Measurements from ENCODE around the gene CDKAL1. TPM values are rescaled to one million over a fixed set of nuclear protein-coding genes. Genes with fewer than 3 reads are reported as not detected.

Gene CDKAL1
- total and polyA plus RNA-seq, 10 of the 15 experiments (the other 5 are each of a cell fraction or from before 2014, with no cell fraction given), result 10.7 to 26.9 (median 17.3) TPM

- TF ChIP-seq, protein P1, sequence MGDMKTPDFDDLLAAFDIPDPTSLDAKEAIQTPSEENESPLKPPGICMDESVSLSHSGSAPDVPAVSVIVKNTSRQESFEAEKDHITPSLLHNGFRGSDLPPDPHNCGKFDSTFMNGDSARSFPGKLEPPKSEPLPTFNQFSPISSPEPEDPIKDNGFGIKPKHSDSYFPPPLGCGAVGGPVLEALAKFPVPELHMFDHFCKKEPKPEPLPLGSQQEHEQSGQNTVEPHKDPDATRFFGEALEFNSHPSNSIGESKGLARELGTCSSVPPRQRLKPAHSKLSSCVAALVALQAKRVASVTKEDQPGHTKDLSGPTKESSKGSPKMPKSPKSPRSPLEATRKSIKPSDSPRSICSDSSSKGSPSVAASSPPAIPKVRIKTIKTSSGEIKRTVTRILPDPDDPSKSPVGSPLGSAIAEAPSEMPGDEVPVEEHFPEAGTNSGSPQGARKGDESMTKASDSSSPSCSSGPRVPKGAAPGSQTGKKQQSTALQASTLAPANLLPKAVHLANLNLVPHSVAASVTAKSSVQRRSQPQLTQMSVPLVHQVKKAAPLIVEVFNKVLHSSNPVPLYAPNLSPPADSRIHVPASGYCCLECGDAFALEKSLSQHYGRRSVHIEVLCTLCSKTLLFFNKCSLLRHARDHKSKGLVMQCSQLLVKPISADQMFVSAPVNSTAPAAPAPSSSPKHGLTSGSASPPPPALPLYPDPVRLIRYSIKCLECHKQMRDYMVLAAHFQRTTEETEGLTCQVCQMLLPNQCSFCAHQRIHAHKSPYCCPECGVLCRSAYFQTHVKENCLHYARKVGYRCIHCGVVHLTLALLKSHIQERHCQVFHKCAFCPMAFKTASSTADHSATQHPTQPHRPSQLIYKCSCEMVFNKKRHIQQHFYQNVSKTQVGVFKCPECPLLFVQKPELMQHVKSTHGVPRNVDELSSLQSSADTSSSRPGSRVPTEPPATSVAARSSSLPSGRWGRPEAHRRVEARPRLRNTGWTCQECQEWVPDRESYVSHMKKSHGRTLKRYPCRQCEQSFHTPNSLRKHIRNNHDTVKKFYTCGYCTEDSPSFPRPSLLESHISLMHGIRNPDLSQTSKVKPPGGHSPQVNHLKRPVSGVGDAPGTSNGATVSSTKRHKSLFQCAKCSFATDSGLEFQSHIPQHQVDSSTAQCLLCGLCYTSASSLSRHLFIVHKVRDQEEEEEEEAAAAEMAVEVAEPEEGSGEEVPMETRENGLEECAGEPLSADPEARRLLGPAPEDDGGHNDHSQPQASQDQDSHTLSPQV (IDR thresholded peaks at IDR 0.05), result no peak
- TF ChIP-seq SUPT20H (IDR thresholded peaks at IDR 0.05; ENCODE audit: borderline replicate concordance, control insufficient read depth, low read depth, low read length) (no peak), SRF (IDR thresholded peaks at IDR 0.05; ENCODE audit: low read depth in 2 of 2, low read length in 2 of 2) (no peak), E2F8 (IDR thresholded peaks at IDR 0.05; ENCODE audit: low read depth, partially characterized antibody) (no peak)
Observed at GRCh38 chr6:20921578-20921977, 387.3 kb downstream of the CDKAL1 start (continued).

GRCh38 chr6:20922743-20923142 is 388.5 kb downstream of the CDKAL1 start:
- SMC1A ChIA-PET (ENCODE audit: uncharacterized antibody, unreplicated experiment), result interaction anchor here (0.6 to 1.2 kb wide), 2 partner anchors 82 to 681 kb away, joined by 3 read pairs; no protein-coding TSS in a partner anchor

More at GRCh38 chr6:20922743-20923142, 388.5 kb downstream of the CDKAL1 start:
- POLR2A ChIA-PET, result no interaction called here
- H3K4me3 ChIP-seq, result no peak overlapping the region
- CTCF ChIA-PET, result interaction anchor here (0.9 kb wide), 1 partner anchor 12 kb away, joined by 3 read pairs; no protein-coding TSS in a partner anchor
- no peak for ATAC-seq
- no peaks in the 10 kb centered on the region; the same call in 2 of the 3 replicates for H3K9me3 ChIP-seq (replicated peaks; ENCODE audit: control insufficient read depth, insufficient read depth, low read length)
- H3K4me2 ChIP-seq (ENCODE audit: control insufficient read depth, insufficient read depth), result no peak overlapping the region
- intact Hi-C loops (cut with micrococcal nuclease; ENCODE audit: unreplicated experiment) (no loop called here), in situ Hi-C loops (cut with MboI) (no loop called here)
- no peak for FAIRE-seq
- no peaks in the 10 kb centered on the region for H3K79me2 ChIP-seq (ENCODE audit: control insufficient read depth, insufficient read depth, low read length)
- TF ChIP-seq STAT1 (conservative IDR thresholded peaks at IDR 0.05), result no peak
- no peak for TF ChIP-seq NR2C2 (IDR thresholded peaks at IDR 0.05; ENCODE audit: borderline replicate concordance, control insufficient read depth, insufficient read length, low read depth)
- TF ChIP-seq, protein P2, sequence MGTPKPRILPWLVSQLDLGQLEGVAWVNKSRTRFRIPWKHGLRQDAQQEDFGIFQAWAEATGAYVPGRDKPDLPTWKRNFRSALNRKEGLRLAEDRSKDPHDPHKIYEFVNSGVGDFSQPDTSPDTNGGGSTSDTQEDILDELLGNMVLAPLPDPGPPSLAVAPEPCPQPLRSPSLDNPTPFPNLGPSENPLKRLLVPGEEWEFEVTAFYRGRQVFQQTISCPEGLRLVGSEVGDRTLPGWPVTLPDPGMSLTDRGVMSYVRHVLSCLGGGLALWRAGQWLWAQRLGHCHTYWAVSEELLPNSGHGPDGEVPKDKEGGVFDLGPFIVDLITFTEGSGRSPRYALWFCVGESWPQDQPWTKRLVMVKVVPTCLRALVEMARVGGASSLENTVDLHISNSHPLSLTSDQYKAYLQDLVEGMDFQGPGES (IDR thresholded peaks at IDR 0.05), result no peak
- H3K4me1 ChIP-seq (ENCODE audit: control insufficient read depth, insufficient read depth, low read length), result peaks cover 16% of the 10 kb centered on the region
- no TSS peak for BruUV-seq (replicated peaks)
- no peak overlapping the region for H2AFZ ChIP-seq (ENCODE audit: control insufficient read depth, low read depth, low read length)
- no peaks in the 10 kb centered on the region for H3K36me3 ChIP-seq (ENCODE audit: control insufficient read depth in 2 of 2, insufficient read depth in 2 of 2, low read length in 1 of 2)
- RAD21 ChIA-PET (ENCODE audit: unreplicated experiment), result no interaction called here
- no peaks in the 10 kb centered on the region for H4K20me1 ChIP-seq (ENCODE audit: control insufficient read depth, insufficient read depth)
- no peaks in the 10 kb centered on the region for H3K27me3 ChIP-seq (replicated peaks in 1 of 2; ENCODE audit: control insufficient read depth in 2 of 2, insufficient read depth in 2 of 2, low read length in 1 of 2)
- H3K27ac ChIP-seq (ENCODE audit: control insufficient read depth, insufficient read depth), result no peak overlapping the region
- H3K9ac ChIP-seq (ENCODE audit: control insufficient read depth, insufficient read depth, low read length), result no peak overlapping the region
- no peak for DNase-seq (ENCODE audit: low read depth, low spot score)
